ENCODE measurements around the gene FREY1.

The FREY1 gene

DNA sequence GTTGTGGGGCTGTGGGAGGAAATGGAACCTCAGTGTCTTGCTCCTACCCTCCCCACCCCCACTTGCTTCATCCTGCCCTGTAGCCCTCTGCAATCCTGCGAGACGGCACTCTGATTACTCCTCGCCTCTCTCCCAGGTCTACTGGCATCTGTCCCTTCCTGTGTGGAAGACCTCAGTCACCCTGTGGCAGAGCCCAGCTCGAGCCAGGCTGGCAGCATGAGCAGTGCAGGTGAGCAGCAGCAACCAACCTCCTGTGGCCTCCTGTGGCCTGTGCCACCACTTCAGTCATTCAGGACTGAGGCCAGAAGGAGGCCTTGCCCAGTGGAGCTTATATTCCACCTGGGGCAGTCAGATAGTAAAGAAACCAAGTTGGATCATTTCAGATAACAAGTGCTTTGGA is 36.4 kb downstream of the FREY1 start:
- DNase-seq (ENCODE audit: low read depth in 2 of 2) = no peak

DNA sequence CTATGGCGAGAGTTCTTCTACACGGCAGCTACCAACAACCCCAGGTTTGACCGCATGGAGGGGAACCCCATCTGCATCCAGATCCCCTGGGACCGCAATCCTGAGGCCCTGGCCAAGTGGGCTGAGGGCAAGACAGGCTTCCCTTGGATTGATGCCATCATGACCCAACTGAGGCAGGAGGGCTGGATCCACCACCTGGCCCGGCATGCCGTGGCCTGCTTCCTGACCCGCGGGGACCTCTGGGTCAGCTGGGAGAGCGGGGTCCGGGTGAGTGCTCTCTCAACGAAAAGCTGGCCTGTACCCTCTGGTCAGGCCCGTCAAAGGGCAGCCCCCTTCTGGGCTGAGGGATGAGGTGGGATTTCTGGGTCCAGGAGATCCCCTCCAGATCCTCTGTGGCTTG is 37.5 kb downstream of the FREY1 start:
- DNase-seq (ENCODE audit: low read depth in 2 of 2) = no peak

DNA sequence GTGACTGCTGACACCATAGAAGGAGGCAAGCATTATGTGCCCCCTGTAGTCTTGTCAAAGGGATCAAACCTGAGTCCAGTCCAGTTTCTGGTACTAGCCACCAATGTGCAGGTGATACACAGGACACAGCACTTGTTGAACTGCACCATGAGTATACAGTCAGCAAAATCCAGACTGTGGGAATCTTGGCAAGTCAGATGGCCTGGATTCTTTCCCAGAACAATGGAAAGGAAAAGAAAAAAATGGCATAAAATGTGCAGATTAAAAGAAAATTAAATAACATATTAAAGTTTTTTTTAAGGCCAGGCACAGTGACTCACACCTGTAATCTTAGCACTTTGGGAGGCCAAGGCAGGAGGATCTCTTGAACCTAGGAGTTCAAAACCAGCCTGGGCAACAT is 43.0 kb downstream of the FREY1 start:
- no peak for DNase-seq (ENCODE audit: low read depth in 2 of 2)

DNA sequence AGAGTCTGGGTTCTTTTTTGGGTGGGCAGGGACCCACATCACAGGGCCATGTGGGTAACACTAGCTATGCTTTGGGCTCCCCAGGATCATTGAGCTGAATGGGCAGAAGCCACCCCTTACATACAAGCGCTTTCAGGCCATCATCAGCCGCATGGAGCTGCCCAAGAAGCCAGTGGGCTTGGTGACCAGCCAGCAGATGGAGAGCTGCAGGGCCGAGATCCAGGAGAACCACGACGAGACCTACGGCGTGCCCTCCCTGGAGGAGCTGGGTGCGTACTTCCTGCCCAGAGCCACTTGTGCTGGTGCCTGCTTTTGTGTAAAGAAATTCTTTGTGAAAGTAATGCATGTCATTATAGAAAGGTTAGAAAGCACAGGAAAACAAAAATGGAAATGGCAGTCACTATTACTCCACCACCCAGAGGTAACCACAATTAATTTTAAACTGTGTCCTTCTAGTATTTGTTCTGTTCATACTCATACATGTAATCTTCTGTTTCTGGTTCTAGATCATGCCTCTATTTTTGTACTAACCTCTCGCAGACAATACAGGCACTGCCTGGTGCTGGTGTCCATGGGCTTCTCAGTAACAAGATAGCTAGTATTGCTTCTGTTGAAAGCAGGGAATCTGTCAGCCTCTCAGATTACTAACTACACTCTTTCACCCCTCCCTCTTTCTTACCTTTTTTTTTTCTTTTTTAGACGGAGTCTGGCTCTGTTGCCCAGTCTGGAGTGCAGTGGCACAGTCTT is 46.1 kb downstream of the FREY1 start:
- DNase-seq (ENCODE audit: low read depth in 2 of 2) = no peak

DNA sequence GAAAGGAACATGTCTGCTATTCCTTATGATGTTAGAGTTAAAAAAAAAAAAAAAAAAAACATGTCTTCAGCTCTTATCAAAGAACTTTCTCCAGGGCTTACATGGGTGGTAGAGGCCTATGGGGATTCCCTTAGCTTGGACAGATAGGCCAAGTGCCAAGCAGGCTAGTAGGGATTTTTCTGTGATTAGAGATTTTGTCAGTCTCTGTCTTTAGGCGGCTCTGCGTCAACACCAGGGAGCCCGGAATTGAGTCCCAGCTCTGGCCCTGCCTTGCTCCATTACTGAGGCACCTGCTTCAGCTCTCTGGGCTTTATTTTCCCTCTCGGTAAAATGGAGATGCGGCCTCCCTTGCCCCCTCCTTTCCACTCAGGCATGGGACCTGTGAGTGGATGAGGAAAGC is 46.7 kb downstream of the FREY1 start:
- DNase-seq (ENCODE audit: low read depth in 2 of 2) = no peak

DNA sequence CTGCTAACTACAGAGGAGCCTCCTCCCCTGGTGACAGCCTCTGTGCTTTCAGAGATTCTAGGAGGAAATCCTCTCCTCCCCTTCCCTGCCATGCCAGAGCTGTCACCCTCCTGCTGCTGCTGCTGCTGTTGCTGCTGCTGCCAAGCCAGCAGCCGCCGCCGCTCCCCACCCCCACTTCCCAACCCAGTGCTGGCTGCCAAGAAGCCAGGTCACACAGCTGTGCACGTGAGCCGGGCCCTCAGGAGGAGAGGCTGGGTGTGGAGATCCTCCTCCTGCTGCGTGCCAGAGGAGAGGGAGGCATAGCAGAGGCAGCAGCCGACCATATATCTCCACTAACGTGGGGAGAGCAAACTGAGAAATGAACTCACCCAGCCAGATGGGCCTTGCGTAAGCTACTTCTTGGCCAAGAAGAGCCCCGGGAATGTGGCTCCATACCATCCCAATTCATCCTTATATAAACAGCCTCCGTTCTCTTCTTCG is 47.4 kb downstream of the FREY1 start:
- DNase-seq (ENCODE audit: low read depth in 2 of 2) = no peak

DNA sequence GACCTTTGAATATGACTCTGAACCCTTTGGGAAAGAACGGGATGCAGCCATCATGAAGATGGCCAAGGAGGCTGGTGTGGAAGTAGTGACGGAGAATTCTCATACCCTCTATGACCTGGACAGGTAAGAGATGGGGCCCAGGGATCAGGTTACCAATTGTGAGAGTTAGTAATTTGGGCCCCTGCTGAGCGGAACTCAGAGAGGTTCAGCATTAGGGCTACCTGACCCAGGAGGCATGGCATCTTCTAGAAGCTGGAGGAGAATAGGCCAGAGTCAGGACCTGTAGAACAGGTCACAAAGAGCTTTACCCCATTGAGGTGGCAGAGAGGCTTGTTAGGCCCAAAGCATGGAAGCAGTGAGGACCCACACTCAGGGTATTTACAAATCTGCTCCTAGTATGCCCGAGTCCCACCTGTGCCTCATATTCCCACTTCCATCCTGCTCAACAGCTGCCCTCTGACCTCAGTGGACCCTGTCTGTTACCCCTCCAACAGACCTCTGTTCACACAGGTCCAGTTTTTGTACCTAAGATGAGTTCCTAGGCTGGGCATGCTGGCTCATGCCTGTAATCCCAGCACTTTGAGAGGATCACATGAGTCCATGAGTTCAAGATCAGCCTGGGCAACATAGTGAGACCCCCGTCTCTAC is 48.2 kb downstream of the FREY1 start:
- no peak for DNase-seq (ENCODE audit: low read depth in 2 of 2)

DNA sequence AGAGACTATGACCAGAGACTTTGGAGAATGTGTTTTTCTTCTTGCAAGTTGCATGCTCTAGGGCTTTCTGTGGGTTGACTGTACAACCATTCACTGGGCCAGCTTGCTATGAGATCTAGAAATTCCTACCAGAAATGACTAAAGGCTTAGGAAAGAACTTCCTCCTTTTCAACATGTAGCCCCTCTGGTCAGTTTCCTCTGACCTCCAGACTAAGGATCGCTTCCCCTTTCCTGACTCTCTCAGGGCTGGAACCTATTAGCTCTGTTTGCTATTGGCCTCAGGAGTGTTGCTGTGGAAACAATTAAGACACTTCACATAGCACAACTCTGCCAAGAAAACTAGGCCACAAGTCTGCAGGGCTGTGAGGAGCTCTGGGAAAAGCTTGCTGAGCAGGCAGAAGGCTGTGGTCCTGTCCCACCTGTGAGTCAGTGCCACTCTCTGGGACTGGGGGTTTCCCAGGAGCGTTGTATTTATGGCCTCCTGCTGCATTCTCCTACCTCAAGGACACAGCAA is 49.1 kb downstream of the FREY1 start:
- no peak for DNase-seq (ENCODE audit: low read depth in 2 of 2)

Measured in stimulated activated CD4-positive, alpha-beta T cell treated with anti-CD3 and anti-CD28 coated beads, Interleukin-15, amount 100 ng/mL, for 48 hours (primary cell).